Measurements from ENCODE around the gene METAP1D. TPM values are rescaled to one million over a fixed set of nuclear protein-coding genes. Genes with fewer than 3 reads are reported as not detected.

The METAP1D gene
- total and polyA plus RNA-seq, 2 experiments from 2014 or later: 4.1 to 6.9 TPM

DNA sequence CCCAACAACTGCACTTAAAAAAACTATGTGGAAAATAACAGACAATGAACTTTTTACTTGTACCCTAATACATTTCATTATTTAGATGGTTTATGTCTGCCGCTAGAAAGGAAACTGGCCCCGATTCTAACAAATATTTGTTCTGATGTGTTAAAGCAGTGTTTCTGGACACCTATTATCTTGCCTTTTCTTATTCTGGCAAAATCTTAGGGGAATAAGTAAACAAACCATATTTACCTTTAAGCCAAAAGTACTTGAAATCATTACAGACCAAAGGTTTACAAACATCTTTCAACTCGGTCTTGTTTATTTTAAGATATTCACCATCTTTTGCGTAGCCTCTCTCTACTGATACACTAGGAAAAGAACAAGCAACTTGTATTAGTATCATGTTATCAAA lies 73.8 kb downstream of the METAP1D start:
- Histone ChIP-seq H3K9me2 (ENCODE audit: insufficient read depth) (no peaks in the 10 kb centered on the region), H3K9ac (no peak overlapping the region), H3F3A (ENCODE audit: insufficient read depth) (no peaks in the 10 kb centered on the region), H3K27me3 (replicated peaks; ENCODE audit: insufficient read depth) (no peaks in the 10 kb centered on the region), H3K9me3 (ENCODE audit: low read depth) (no peaks in the 10 kb centered on the region), H2AFZ (no peak overlapping the region), H4K20me1 (ENCODE audit: insufficient read depth) (no peaks in the 10 kb centered on the region), H3K27ac (no peak overlapping the region), H3K4me3 (no peak overlapping the region), H3K36me3 (ENCODE audit: low read depth) (no peaks in the 10 kb centered on the region), H3K4me2 (ENCODE audit: unreplicated experiment) (no peak overlapping the region), H3K79me2 (ENCODE audit: insufficient read depth) (no peaks in the 10 kb centered on the region), H3K4me1 (ENCODE audit: insufficient read depth) (no peaks in the 10 kb centered on the region)
- in situ Hi-C loops (cut with MboI): no loop called here
- 98 to 99% methylated on average over 4 of the region's 4 CpGs for WGBS, 2 experiments (ENCODE audit: low coverage in 1 of 2, low lambda C conversion rate in 2 of 2, missing lambda C conversion rate in 2 of 2)
- no peak for DNase-seq
- no peak for TF ChIP-seq EZH2 (IDR thresholded peaks at IDR 0.05; ENCODE audit: insufficient read depth, poor library complexity, severe bottlenecking)
- no peak for TF ChIP-seq EZH2phosphoT487 (IDR thresholded peaks at IDR 0.05; ENCODE audit: insufficient read depth, low read depth)

DNA sequence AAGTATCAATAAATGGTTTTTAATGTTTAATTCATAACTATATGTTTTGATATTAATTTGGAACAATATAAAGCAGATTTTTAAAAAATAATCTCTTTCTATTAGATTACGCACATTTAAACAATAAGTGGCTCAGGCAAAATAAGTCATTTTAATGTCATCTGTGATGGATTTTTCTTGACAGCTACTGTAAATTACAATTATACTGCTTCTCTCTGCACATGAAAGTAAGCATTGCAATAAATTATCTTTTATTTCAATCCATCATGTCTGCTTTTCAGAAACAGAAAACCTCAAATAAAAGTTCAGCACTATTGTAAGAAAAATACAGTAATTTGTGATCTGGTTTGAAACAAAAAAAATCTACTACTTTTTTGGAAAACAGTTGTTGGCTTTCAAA lies 74.5 kb downstream of the METAP1D start:
- Histone ChIP-seq H2AFZ (no peak overlapping the region), H3K79me2 (ENCODE audit: insufficient read depth) (no peaks in the 10 kb centered on the region), H3K36me3 (ENCODE audit: low read depth) (no peaks in the 10 kb centered on the region), H3K4me3 (no peak overlapping the region), H3K4me1 (ENCODE audit: insufficient read depth) (no peaks in the 10 kb centered on the region), H3K27me3 (replicated peaks; ENCODE audit: insufficient read depth) (no peaks in the 10 kb centered on the region), H3F3A (ENCODE audit: insufficient read depth) (no peaks in the 10 kb centered on the region), H4K20me1 (ENCODE audit: insufficient read depth) (no peaks in the 10 kb centered on the region), H3K27ac (no peak overlapping the region), H3K9me3 (ENCODE audit: low read depth) (no peaks in the 10 kb centered on the region), H3K9ac (no peak overlapping the region), H3K9me2 (ENCODE audit: insufficient read depth) (no peaks in the 10 kb centered on the region), H3K4me2 (ENCODE audit: unreplicated experiment) (no peak overlapping the region)
- no peak for DNase-seq
- in situ Hi-C loops (cut with MboI): no loop called here
- 98 to 100% methylated on average over 1 of the region's 1 CpG for WGBS, 2 experiments (ENCODE audit: low coverage in 1 of 2, low lambda C conversion rate in 2 of 2, missing lambda C conversion rate in 2 of 2)
- no peak for TF ChIP-seq EZH2phosphoT487 (IDR thresholded peaks at IDR 0.05; ENCODE audit: insufficient read depth, low read depth)
- no peak for TF ChIP-seq EZH2 (IDR thresholded peaks at IDR 0.05; ENCODE audit: insufficient read depth, poor library complexity, severe bottlenecking)

DNA sequence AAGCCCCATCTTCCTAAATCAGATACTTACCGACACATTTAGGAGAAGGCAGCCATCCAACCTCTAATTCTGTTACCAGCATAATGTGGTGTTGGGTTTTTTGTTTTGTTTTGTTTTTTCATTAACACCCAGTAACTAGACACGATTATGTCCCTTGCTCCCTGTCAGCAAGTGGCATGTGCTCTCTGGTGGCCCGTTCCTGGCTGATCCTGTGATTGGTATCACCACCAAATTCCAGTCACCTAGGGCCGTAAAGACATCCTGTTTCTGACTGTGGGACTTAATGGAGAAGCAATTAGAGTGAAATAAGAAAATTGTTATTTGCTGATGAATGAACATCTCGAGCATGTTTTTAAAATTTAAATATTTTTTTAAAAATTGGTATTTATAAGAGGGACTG lies 79.7 kb downstream of the METAP1D start:
- H3F3A ChIP-seq (ENCODE audit: insufficient read depth): no peaks in the 10 kb centered on the region
- no peak for TF ChIP-seq EZH2 (IDR thresholded peaks at IDR 0.05; ENCODE audit: insufficient read depth, poor library complexity, severe bottlenecking)
- no peak for TF ChIP-seq EZH2phosphoT487 (IDR thresholded peaks at IDR 0.05; ENCODE audit: insufficient read depth, low read depth)
- in situ Hi-C loops (cut with MboI): no loop called here
- no peak overlapping the region for H3K4me2 ChIP-seq (ENCODE audit: unreplicated experiment)
- no peaks in the 10 kb centered on the region for H3K9me3 ChIP-seq (ENCODE audit: low read depth)
- H3K36me3 ChIP-seq (ENCODE audit: low read depth): no peaks in the 10 kb centered on the region
- no peak for DNase-seq
- peaks cover 14% of the 10 kb centered on the region for H3K27me3 ChIP-seq (replicated peaks; ENCODE audit: insufficient read depth)
- peaks cover 8% of the 10 kb centered on the region; the same call in 1 of the 2 replicates for H3K4me1 ChIP-seq (ENCODE audit: insufficient read depth)
- no peaks in the 10 kb centered on the region for H3K79me2 ChIP-seq (ENCODE audit: insufficient read depth)
- H2AFZ ChIP-seq: no peak overlapping the region
- H3K9ac ChIP-seq: no peak overlapping the region
- no peak overlapping the region for H3K27ac ChIP-seq
- no peaks in the 10 kb centered on the region for H3K9me2 ChIP-seq (ENCODE audit: insufficient read depth)
- no peaks in the 10 kb centered on the region for H4K20me1 ChIP-seq (ENCODE audit: insufficient read depth)
- H3K4me3 ChIP-seq: no peak overlapping the region
- 85 to 87% methylated on average over 5 of the region's 5 CpGs for WGBS, 2 experiments (ENCODE audit: low coverage in 1 of 2, low lambda C conversion rate in 2 of 2, missing lambda C conversion rate in 2 of 2)

DNA sequence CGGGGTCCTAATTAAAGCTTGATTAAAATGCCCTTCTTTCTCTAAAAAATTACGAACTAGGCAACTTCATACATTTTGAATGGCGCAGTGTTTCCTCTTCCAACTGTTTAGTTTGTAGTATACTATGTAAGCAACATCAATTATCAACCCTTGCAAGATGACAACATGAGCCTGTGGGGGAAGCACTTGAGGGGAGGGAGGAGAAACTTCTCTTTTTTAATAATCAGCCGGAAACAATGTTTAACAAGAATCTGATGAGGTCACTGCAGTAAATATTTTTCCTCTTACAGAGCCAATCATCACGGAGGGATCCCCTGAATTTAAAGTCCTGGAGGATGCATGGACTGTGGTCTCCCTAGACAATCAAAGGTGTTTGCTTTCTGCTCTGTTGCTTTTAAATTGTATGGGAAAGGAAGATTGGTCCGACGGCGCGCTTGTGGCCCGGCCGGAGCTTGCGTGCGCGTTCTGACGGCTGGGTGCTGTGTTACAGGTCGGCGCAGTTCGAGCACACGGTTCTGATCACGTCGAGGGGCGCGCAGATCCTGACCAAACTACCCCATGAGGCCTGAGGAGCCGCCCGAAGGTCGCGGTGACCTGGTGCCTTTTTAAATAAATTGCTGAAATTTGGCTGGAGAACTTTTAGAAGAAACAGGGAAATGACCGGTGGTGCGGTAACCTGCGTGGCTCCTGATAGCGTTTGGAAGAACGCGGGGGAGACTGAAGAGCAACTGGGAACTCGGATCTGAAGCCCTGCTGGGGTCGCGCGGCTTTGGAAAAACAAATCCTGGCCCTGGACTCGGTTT lies 80.3 kb downstream of the METAP1D start:
- Histone ChIP-seq H3K79me2 (ENCODE audit: insufficient read depth) (no peaks in the 10 kb centered on the region), H3K4me2 (ENCODE audit: unreplicated experiment) (no peak overlapping the region), H2AFZ (no peak overlapping the region), H3K4me1 (ENCODE audit: insufficient read depth) (peaks cover 8% of the 10 kb centered on the region; the same call in 1 of the 2 replicates), H4K20me1 (ENCODE audit: insufficient read depth) (no peaks in the 10 kb centered on the region), H3K9me2 (ENCODE audit: insufficient read depth) (no peaks in the 10 kb centered on the region), H3K36me3 (ENCODE audit: low read depth) (no peaks in the 10 kb centered on the region), H3K4me3 (no peak overlapping the region), H3F3A (ENCODE audit: insufficient read depth) (no peaks in the 10 kb centered on the region), H3K27me3 (replicated peaks; ENCODE audit: insufficient read depth) (peaks cover 14% of the 10 kb centered on the region), H3K27ac (no peak overlapping the region), H3K9me3 (ENCODE audit: low read depth) (no peaks in the 10 kb centered on the region), H3K9ac (no peak overlapping the region)
- in situ Hi-C loops (cut with MboI): no loop called here
- no peak for TF ChIP-seq EZH2 (IDR thresholded peaks at IDR 0.05; ENCODE audit: insufficient read depth, poor library complexity, severe bottlenecking)
- no peak for TF ChIP-seq EZH2phosphoT487 (IDR thresholded peaks at IDR 0.05; ENCODE audit: insufficient read depth, low read depth)
- 91% methylated on average over 38 of the region's 38 CpGs for WGBS, 2 experiments (ENCODE audit: low coverage in 1 of 2, low lambda C conversion rate in 2 of 2, missing lambda C conversion rate in 2 of 2)
- DNase-seq: no peak

Measured in GM23248 (cell line).